ENCODE data around the gene DNASE1L3.
"Not testable (repeated sequence)": the region's sequence is repeated elsewhere in the genome, so short reads cannot be mapped to it uniquely, and the experiment has no call there.

DNASE1L3 gene

DNA sequence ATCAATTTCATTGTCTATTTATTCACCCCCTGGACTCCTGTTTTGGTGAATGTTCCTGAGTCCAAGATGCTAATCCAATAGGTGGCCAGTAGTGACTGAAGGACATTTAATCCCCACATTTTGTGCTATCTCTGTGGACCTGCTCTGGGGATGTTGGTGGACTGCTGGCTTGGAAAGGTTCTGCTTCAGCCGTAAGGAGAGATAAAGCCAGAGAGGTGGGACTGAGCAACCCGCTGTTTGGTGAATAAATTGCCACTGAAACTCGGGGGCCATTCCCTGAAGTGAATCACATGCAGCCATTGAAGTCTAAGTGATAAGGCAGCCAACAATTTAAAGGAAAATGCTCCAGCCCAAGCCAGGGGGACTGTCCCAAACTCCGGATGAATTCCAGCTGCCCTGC is 25.2 kb upstream of the DNASE1L3 start:
- WGBS (ENCODE audit: insufficient coverage, insufficient read length), result no CpG with 5 or more reads among the region's 4 CpGs
- no peak overlapping the region for H3K27ac ChIP-seq (ENCODE audit: low read length)
- peaks cover 8% of the 10 kb centered on the region; the same call in 1 of the 2 replicates for H3K27me3 ChIP-seq (ENCODE audit: control insufficient read depth, insufficient read depth, low read length)
- no peak overlapping the region for H3K4me3 ChIP-seq (ENCODE audit: low read length)
- H3K9me3 ChIP-seq (ENCODE audit: control insufficient read depth, insufficient read depth, low read length), result no peaks in the 10 kb centered on the region
- H3K4me1 ChIP-seq (ENCODE audit: control insufficient read depth, insufficient read depth, low read length), result no peaks in the 10 kb centered on the region
- no peaks in the 10 kb centered on the region for H3K36me3 ChIP-seq (ENCODE audit: control insufficient read depth, insufficient read depth, low read length)
- DNase-seq (ENCODE audit: low read depth, low spot score), result no peak

- H3K27me3 ChIP-seq (ENCODE audit: control insufficient read depth, insufficient read depth, low read length), result peaks cover 8% of the 10 kb centered on the region; the same call in 1 of the 2 replicates
- H3K9me3 ChIP-seq (ENCODE audit: control insufficient read depth, insufficient read depth, low read length), result no peaks in the 10 kb centered on the region
- no CpG with 5 or more reads among the region's 4 CpGs for WGBS (ENCODE audit: insufficient coverage, insufficient read length)
- H3K4me1 ChIP-seq (ENCODE audit: control insufficient read depth, insufficient read depth, low read length), result no peaks in the 10 kb centered on the region
- no peak overlapping the region for H3K27ac ChIP-seq (ENCODE audit: low read length)
- no peak for DNase-seq (ENCODE audit: low read depth, low spot score)
- no peaks in the 10 kb centered on the region for H3K36me3 ChIP-seq (ENCODE audit: control insufficient read depth, insufficient read depth, low read length)
- no peak overlapping the region for H3K4me3 ChIP-seq (ENCODE audit: low read length)
Observed at GRCh38 chr3:58234516-58234931, 23.8 kb upstream of the DNASE1L3 start.

DNA sequence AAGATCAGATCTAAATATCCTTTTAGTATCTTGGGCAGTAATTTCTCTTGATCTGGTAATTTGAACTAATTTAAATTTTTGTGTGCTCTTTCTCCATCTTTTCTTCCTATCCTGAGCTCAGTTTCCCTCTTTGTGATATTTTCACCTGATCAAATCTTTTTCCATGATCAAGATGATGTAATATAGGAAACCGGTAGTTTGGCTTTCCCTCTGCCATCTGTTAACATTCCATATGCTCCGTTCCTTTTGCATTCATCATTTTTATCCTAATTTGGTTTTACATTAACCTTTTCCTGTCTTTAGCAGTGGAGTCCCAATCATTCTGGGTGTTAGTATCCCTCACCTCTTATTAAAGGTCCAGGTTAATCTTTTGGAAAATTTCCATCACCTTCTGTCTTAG is 20.9 kb upstream of the DNASE1L3 start:
- no peaks in the 10 kb centered on the region for H3K9me3 ChIP-seq (ENCODE audit: control insufficient read depth, insufficient read depth, low read length)
- peaks cover 4% of the 10 kb centered on the region; the same call in 1 of the 2 replicates for H3K27me3 ChIP-seq (ENCODE audit: control insufficient read depth, insufficient read depth, low read length)
- H3K4me1 ChIP-seq (ENCODE audit: control insufficient read depth, insufficient read depth, low read length), result no peaks in the 10 kb centered on the region
- H3K27ac ChIP-seq (ENCODE audit: low read length), result no peak overlapping the region
- no CpG with 5 or more reads among the region's 2 CpGs for WGBS (ENCODE audit: insufficient coverage, insufficient read length)
- DNase-seq (ENCODE audit: low read depth, low spot score), result no peak
- H3K4me3 ChIP-seq (ENCODE audit: low read length), result no peak overlapping the region
- no peaks in the 10 kb centered on the region for H3K36me3 ChIP-seq (ENCODE audit: control insufficient read depth, insufficient read depth, low read length)

GRCh38 chr3:58230876-58231552 is 20.2 kb upstream of the DNASE1L3 start:
- H3K36me3 ChIP-seq (ENCODE audit: control insufficient read depth, insufficient read depth, low read length), result no peaks in the 10 kb centered on the region
- WGBS (ENCODE audit: insufficient coverage, insufficient read length), result no CpG with 5 or more reads among the region's 1 CpG
- peaks cover 2% of the 10 kb centered on the region; the same call in 1 of the 2 replicates for H3K27me3 ChIP-seq (ENCODE audit: control insufficient read depth, insufficient read depth, low read length)
- no peaks in the 10 kb centered on the region for H3K9me3 ChIP-seq (ENCODE audit: control insufficient read depth, insufficient read depth, low read length)
- H3K27ac ChIP-seq (ENCODE audit: low read length), result no peak overlapping the region
- DNase-seq (ENCODE audit: low read depth, low spot score), result no peak
- no peak overlapping the region for H3K4me3 ChIP-seq (ENCODE audit: low read length)
- no peaks in the 10 kb centered on the region for H3K4me1 ChIP-seq (ENCODE audit: control insufficient read depth, insufficient read depth, low read length)

GRCh38 chr3:58227933-58228332 is 17.2 kb upstream of the DNASE1L3 start:
- H3K27ac ChIP-seq (ENCODE audit: low read length); H3K9me3 ChIP-seq (ENCODE audit: control insufficient read depth, insufficient read depth, low read length); H3K4me1 ChIP-seq (ENCODE audit: control insufficient read depth, insufficient read depth, low read length); H3K4me3 ChIP-seq (ENCODE audit: low read length); H3K36me3 ChIP-seq (ENCODE audit: control insufficient read depth, insufficient read depth, low read length); DNase-seq (ENCODE audit: low read depth, low spot score); H3K27me3 ChIP-seq (ENCODE audit: control insufficient read depth, insufficient read depth, low read length): not testable (repeated sequence)
- no CpG with 5 or more reads among the region's 3 CpGs for WGBS (ENCODE audit: insufficient coverage, insufficient read length)

- no CpG with 5 or more reads among the region's 4 CpGs for WGBS (ENCODE audit: insufficient coverage, insufficient read length)
- Histone ChIP-seq H3K4me1 (ENCODE audit: control insufficient read depth, insufficient read depth, low read length) (no peaks in the 10 kb centered on the region), H3K9me3 (ENCODE audit: control insufficient read depth, insufficient read depth, low read length) (no peaks in the 10 kb centered on the region), H3K4me3 (ENCODE audit: low read length) (no peak overlapping the region), H3K36me3 (ENCODE audit: control insufficient read depth, insufficient read depth, low read length) (no peaks in the 10 kb centered on the region), H3K27ac (ENCODE audit: low read length) (no peak overlapping the region), H3K27me3 (ENCODE audit: control insufficient read depth, insufficient read depth, low read length) (no peaks in the 10 kb centered on the region)
- DNase-seq (ENCODE audit: low read depth, low spot score), result no peak
Observed at GRCh38 chr3:58223855-58224254, 13.1 kb upstream of the DNASE1L3 start.

- no peaks in the 10 kb centered on the region for H3K4me1 ChIP-seq (ENCODE audit: control insufficient read depth, insufficient read depth, low read length)
- no CpG with 5 or more reads among the region's 8 CpGs for WGBS (ENCODE audit: insufficient coverage, insufficient read length)
- no peaks in the 10 kb centered on the region for H3K36me3 ChIP-seq (ENCODE audit: control insufficient read depth, insufficient read depth, low read length)
- H3K9me3 ChIP-seq (ENCODE audit: control insufficient read depth, insufficient read depth, low read length), result no peaks in the 10 kb centered on the region
- H3K27ac ChIP-seq (ENCODE audit: low read length), result no peak overlapping the region
- H3K27me3 ChIP-seq (ENCODE audit: control insufficient read depth, insufficient read depth, low read length), result no peaks in the 10 kb centered on the region
- no peak overlapping the region for H3K4me3 ChIP-seq (ENCODE audit: low read length)
- DNase-seq (ENCODE audit: low read depth, low spot score), result no peak
Observed at GRCh38 chr3:58222161-58222724, 11.5 kb upstream of the DNASE1L3 start.

DNA sequence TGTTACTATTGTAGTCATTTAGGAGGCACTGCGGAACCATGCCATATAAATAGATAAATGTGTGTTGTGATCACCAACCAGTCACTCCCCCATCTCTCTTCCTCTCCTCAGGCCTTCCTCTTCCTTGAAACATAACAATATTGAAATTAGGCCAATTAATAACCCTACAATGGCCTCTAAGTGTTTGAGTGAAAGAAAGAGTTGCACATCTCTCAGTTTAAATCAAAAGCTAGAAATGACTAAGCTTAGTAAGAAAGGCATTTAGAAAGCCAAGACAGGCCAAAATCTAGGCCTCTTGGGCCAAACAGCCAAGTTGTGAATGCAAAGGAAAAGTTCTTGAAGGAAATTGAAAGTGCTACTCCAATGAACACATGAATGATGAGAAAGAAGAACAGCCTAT is 8.1 kb upstream of the DNASE1L3 start:
- no peak for DNase-seq (ENCODE audit: low read depth, low spot score)
- Histone ChIP-seq H3K4me1 (ENCODE audit: control insufficient read depth, insufficient read depth, low read length) (no peaks in the 10 kb centered on the region), H3K27me3 (ENCODE audit: control insufficient read depth, insufficient read depth, low read length) (no peaks in the 10 kb centered on the region), H3K27ac (ENCODE audit: low read length) (no peak overlapping the region), H3K36me3 (ENCODE audit: control insufficient read depth, insufficient read depth, low read length) (no peaks in the 10 kb centered on the region), H3K9me3 (ENCODE audit: control insufficient read depth, insufficient read depth, low read length) (no peaks in the 10 kb centered on the region), H3K4me3 (ENCODE audit: low read length) (no peak overlapping the region)
- WGBS (ENCODE audit: insufficient coverage, insufficient read length), result no CpG with 5 or more reads among the region's 1 CpG

DNA sequence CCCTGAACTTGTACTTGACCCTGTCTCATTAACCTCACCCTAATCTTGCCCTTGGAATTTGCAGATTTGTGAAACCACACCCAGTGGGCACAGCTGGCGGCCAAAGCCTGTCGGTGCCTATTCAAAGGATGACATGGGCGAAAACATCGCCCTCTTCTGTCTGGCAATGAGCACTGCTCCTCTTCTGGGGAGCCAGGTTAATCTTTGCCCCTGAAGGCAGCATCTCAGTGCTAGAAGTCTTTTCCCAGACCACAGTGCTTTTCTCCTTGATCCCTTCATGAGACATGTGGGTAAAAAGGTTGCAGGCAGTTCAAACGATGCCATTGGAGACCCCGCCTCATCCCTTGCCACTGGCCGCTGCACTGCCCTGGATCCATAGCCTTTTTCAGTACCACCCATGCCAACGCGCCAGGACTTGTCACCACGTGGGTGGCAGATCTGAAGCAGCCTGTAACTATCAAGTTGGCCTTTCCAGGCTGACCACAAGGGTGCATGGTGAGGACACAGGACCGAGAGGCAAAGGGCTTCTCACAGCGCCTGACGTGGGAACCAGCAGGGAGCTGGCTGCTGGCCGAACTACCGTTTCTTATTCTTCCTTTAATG is 6.5 kb upstream of the DNASE1L3 start:
- no peaks in the 10 kb centered on the region for H3K4me1 ChIP-seq (ENCODE audit: control insufficient read depth, insufficient read depth, low read length)
- H3K9me3 ChIP-seq (ENCODE audit: control insufficient read depth, insufficient read depth, low read length), result no peaks in the 10 kb centered on the region
- no CpG with 5 or more reads among the region's 15 CpGs for WGBS (ENCODE audit: insufficient coverage, insufficient read length)
- H3K27ac ChIP-seq (ENCODE audit: low read length), result no peak overlapping the region
- DNase-seq (ENCODE audit: low read depth, low spot score), result no peak
- H3K27me3 ChIP-seq (ENCODE audit: control insufficient read depth, insufficient read depth, low read length), result no peaks in the 10 kb centered on the region
- H3K36me3 ChIP-seq (ENCODE audit: control insufficient read depth, insufficient read depth, low read length), result no peaks in the 10 kb centered on the region
- H3K4me3 ChIP-seq (ENCODE audit: low read length), result no peak overlapping the region

GRCh38 chr3:58216496-58217195 is 5.9 kb upstream of the DNASE1L3 start:
- no peaks in the 10 kb centered on the region for H3K9me3 ChIP-seq (ENCODE audit: control insufficient read depth, insufficient read depth, low read length)
- H3K36me3 ChIP-seq (ENCODE audit: control insufficient read depth, insufficient read depth, low read length), result no peaks in the 10 kb centered on the region
- H3K27ac ChIP-seq (ENCODE audit: low read length), result no peak overlapping the region
- H3K27me3 ChIP-seq (ENCODE audit: control insufficient read depth, insufficient read depth, low read length), result no peaks in the 10 kb centered on the region
- DNase-seq (ENCODE audit: low read depth, low spot score), result no peak
- H3K4me3 ChIP-seq (ENCODE audit: low read length), result no peak overlapping the region
- no peaks in the 10 kb centered on the region for H3K4me1 ChIP-seq (ENCODE audit: control insufficient read depth, insufficient read depth, low read length)
- WGBS (ENCODE audit: insufficient coverage, insufficient read length), result no CpG with 5 or more reads among the region's 10 CpGs
